Neuronal stem cell (in vitro differentiated cells): ENCODE measurements around the gene MED4.

ENCODE experiments used
- DNase-seq: peaks from one replicate; pipeline ENCODE4 v3.0.0-alpha.2; 2013; ENCODE audit warnings: low spot score
- H2AFZ ChIP-seq: one replicate; pipeline ENCODE4 v1.6.1; 2013; ENCODE audit warnings: mild to moderate bottlenecking, low read length, inconsistent platforms
- H2AK5ac ChIP-seq: 2 replicates; pipeline ENCODE4 v1.6.1; 2013; ENCODE audit warnings: low read depth, mild to moderate bottlenecking, inconsistent platforms, low read length, moderate library complexity, mixed read lengths
- H2BK120ac ChIP-seq: 2 replicates; pipeline ENCODE4 v1.6.1; 2013; ENCODE audit warnings: low read depth, mild to moderate bottlenecking, inconsistent platforms, low read length, moderate library complexity, mixed read lengths
- H2BK12ac ChIP-seq: one replicate; pipeline ENCODE4 v1.6.1; 2013; ENCODE audit warnings: low read length, inconsistent platforms
- H2BK15ac ChIP-seq: 2 replicates; pipeline ENCODE4 v1.6.1; 2013; ENCODE audit warnings: mild to moderate bottlenecking, low read length, inconsistent platforms, mixed read lengths
- H2BK5ac ChIP-seq: one replicate; pipeline ENCODE4 v1.6.1; 2013; ENCODE audit warnings: inconsistent platforms, mild to moderate bottlenecking, low read length, moderate library complexity
- H3K14ac ChIP-seq: one replicate; pipeline ENCODE4 v1.6.1; 2013; ENCODE audit warnings: low read length, inconsistent platforms
- H3K18ac ChIP-seq: 2 replicates; pipeline ENCODE4 v1.6.1; 2013; ENCODE audit warnings: low read length, inconsistent platforms
- H3K23ac ChIP-seq: 2 replicates; pipeline ENCODE4 v1.6.1; 2013; ENCODE audit warnings: low read depth, mild to moderate bottlenecking, mixed read lengths, low read length, inconsistent platforms; ENCODE audit not compliant: poor library complexity
- H3K27ac ChIP-seq: replicated peaks from 3 replicates; pipeline ENCODE4 v1.5.1; 2013; ENCODE audit warnings: low read length, inconsistent platforms
- H3K27me3 ChIP-seq, 3 experiments: 2 replicates each; pipeline ENCODE4 v1.6.1; 2013; ENCODE audit warnings: low read length in 3 of 3, mild to moderate bottlenecking in 2 of 3, inconsistent platforms in 1 of 3, low read depth in 1 of 3, mixed read lengths in 1 of 3, moderate library complexity in 1 of 3; ENCODE audit not compliant: control insufficient read depth in 3 of 3, insufficient read depth in 3 of 3
- H3K36me3 ChIP-seq, 2 donors: replicated peaks in 1 of 2; 2 replicates each; pipeline ENCODE4 v1.6.1; 2013; ENCODE audit warnings: low read length in 2 of 2; ENCODE audit not compliant: control insufficient read depth in 2 of 2, insufficient read depth in 2 of 2
- H3K4ac ChIP-seq: 2 replicates; pipeline ENCODE4 v1.6.1; 2013; ENCODE audit warnings: inconsistent platforms, mild to moderate bottlenecking, low read length, moderate library complexity
- H3K4me1 ChIP-seq, 2 donors: 1 replicate in 1 of 2; 2 replicates in 1 of 2; pipeline ENCODE4 v1.6.1; 2013; ENCODE audit warnings: low read length in 2 of 2, low read depth in 1 of 2; ENCODE audit not compliant: control insufficient read depth in 2 of 2, insufficient read depth in 1 of 2
- H3K4me2 ChIP-seq: one replicate; pipeline ENCODE4 v1.6.1; 2013; ENCODE audit warnings: mild to moderate bottlenecking, low read length, inconsistent platforms; ENCODE audit not compliant: insufficient read depth, poor library complexity, severe bottlenecking
- H3K4me3 ChIP-seq, 2 donors: 2 replicates each; pipeline ENCODE4 v1.5.1; 2013; ENCODE audit warnings: low read length in 2 of 2, mild to moderate bottlenecking in 2 of 2, inconsistent platforms in 1 of 2, moderate library complexity in 1 of 2
- H3K79me1 ChIP-seq: one replicate; pipeline ENCODE4 v1.6.1; 2013; ENCODE audit warnings: low read depth, mild to moderate bottlenecking, inconsistent platforms, low read length, moderate library complexity
- H3K9ac ChIP-seq: one replicate; pipeline ENCODE4 v1.6.1; 2013; ENCODE audit warnings: mild to moderate bottlenecking, low read depth, low read length, inconsistent platforms; ENCODE audit not compliant: poor library complexity
- H3K9me3 ChIP-seq, 2 donors: replicated peaks in 1 of 2; 2 replicates each; pipeline versions ENCODE3 to v1.6.1; 2013; ENCODE audit warnings: low read length in 2 of 2, mild to moderate bottlenecking in 2 of 2, inconsistent platforms in 1 of 2, low read depth in 1 of 2, mixed read lengths in 1 of 2, moderate library complexity in 1 of 2; ENCODE audit not compliant: control insufficient read depth in 2 of 2, insufficient read depth in 1 of 2
- H4K8ac ChIP-seq: one replicate; pipeline ENCODE4 v1.6.1; 2013; ENCODE audit warnings: low read depth, mild to moderate bottlenecking, inconsistent platforms, low read length, moderate library complexity
- H4K91ac ChIP-seq: one replicate; pipeline ENCODE4 v1.6.1; 2013; ENCODE audit warnings: low read length, low read depth, mild to moderate bottlenecking, inconsistent platforms; ENCODE audit not compliant: poor library complexity
- WGBS, 2 donors: extraction: QIAGEN DNeasy Blood & Tissue Kit; methylation state at CpG; one replicate each; pipeline ENCODE4 v1.1.7; 2013; ENCODE audit warnings: missing lambda C conversion rate in 2 of 2, mixed read lengths in 1 of 2; ENCODE audit not compliant: insufficient read length in 2 of 2, insufficient replicate concordance in 1 of 2; ENCODE audit errors: extremely low coverage in 2 of 2; 5-methylcytosine and 5-hydroxymethylcytosine counted together

MED4 gene

GRCh38 chr13:48054601-48055000 is 40.3 kb downstream of the MED4 start:
- peaks cover 8 to 58% of the 10 kb centered on the region in 2 donors for H3K36me3 ChIP-seq
- H3K9me3 ChIP-seq = no peaks in the 10 kb centered on the region
- H2BK12ac ChIP-seq = no peak overlapping the region
- no peaks in the 10 kb centered on the region for H3K4me1 ChIP-seq
- no peak overlapping the region for H2BK5ac ChIP-seq
- no peak overlapping the region for H2AK5ac ChIP-seq
- no peak overlapping the region for H4K8ac ChIP-seq
- no peak overlapping the region for H4K91ac ChIP-seq
- no CpG with 5 or more reads among the region's 6 CpGs for WGBS, 2 donors
- H3K4me2 ChIP-seq = no peak overlapping the region
- no peak overlapping the region for H2AFZ ChIP-seq
- DNase-seq = no peak
- H3K27ac ChIP-seq = no peak overlapping the region
- H3K27me3 ChIP-seq = no peaks in the 10 kb centered on the region
- no peak overlapping the region for H3K9ac ChIP-seq
- no peak overlapping the region for H3K4ac ChIP-seq
- H3K4me3 ChIP-seq = no peak overlapping the region
- H2BK120ac ChIP-seq = no peak overlapping the region
- no peak overlapping the region for H2BK15ac ChIP-seq
- no peak overlapping the region for H3K14ac ChIP-seq
- no peaks in the 10 kb centered on the region for H3K79me1 ChIP-seq
- H3K23ac ChIP-seq = no peak overlapping the region
- no peak overlapping the region for H3K18ac ChIP-seq

GRCh38 chr13:48050550-48050949 is 44.4 kb downstream of the MED4 start:
- Histone ChIP-seq H3K4me3 (no peak overlapping the region), H3K36me3 (peaks cover 11 to 91% of the 10 kb centered on the region in 2 donors)

DNA sequence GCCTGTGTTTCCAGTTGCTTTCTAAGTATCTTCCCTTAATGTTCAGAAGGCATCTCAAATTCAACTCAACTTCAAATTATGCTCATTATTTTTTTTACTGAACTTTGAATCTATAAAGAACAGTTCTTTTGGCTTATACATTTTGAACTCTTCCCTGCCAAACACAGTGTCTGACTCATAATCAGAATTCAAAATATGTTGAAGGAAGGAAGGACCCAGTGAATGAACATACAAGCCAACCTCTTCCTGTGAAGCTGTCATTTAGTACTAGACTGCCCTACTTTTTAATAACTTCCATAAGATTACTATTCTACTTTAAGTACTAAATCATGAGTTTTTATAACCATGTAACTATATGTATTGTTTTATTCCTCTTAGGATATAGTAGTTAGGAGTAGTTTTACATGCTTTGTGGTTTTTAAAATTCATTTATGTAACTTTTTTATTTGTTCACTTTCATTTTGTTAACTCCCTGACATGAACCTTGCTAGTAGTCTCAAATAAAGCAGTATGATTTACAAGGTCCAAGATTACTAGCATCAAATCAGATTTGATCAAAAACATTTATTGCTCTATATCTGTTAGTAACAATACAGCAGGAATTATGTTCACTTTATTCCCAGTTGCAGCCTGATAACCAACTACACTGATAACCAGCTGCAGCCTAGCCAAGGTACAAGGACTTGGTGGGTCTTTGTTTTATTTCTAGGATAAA is 51.0 kb downstream of the MED4 start:
- H3K79me1 ChIP-seq = no peaks in the 10 kb centered on the region
- H3K27ac ChIP-seq = no peak overlapping the region
- H3K18ac ChIP-seq = no peak overlapping the region
- peaks cover 7 to 88% of the 10 kb centered on the region in 2 donors for H3K36me3 ChIP-seq
- no peak overlapping the region for H3K14ac ChIP-seq
- H2BK12ac ChIP-seq = no peak overlapping the region
- H3K9ac ChIP-seq = no peak overlapping the region
- H2BK120ac ChIP-seq = no peak overlapping the region
- H2AFZ ChIP-seq = no peak overlapping the region
- no peak overlapping the region for H3K4ac ChIP-seq
- H2BK15ac ChIP-seq = no peak overlapping the region
- no peak overlapping the region for H2AK5ac ChIP-seq
- no peak overlapping the region for H2BK5ac ChIP-seq
- H4K8ac ChIP-seq = no peak overlapping the region
- H3K9me3 ChIP-seq = peaks cover 0 to 2% of the 10 kb centered on the region in 2 donors
- H3K4me3 ChIP-seq = no peak overlapping the region
- no peak for DNase-seq
- H3K23ac ChIP-seq = no peak overlapping the region
- H3K4me2 ChIP-seq = no peak overlapping the region
- H3K27me3 ChIP-seq = no peaks in the 10 kb centered on the region
- H3K4me1 ChIP-seq = peaks cover 0 to under 1% of the 10 kb centered on the region in 2 donors
- H4K91ac ChIP-seq = no peak overlapping the region

More at GRCh38 chr13:48050550-48050949, 44.4 kb downstream of the MED4 start:
- H3K4me1 ChIP-seq = no peaks in the 10 kb centered on the region
- WGBS, 2 donors = no CpG with 5 or more reads among the region's 3 CpGs
- H3K27ac ChIP-seq = no peak overlapping the region
- no peak overlapping the region for H3K18ac ChIP-seq
- no peak overlapping the region for H4K8ac ChIP-seq
- no peaks in the 10 kb centered on the region for H3K79me1 ChIP-seq
- no peak overlapping the region for H2BK5ac ChIP-seq
- H3K4ac ChIP-seq = no peak overlapping the region
- no peak overlapping the region for H2BK15ac ChIP-seq
- H2BK120ac ChIP-seq = no peak overlapping the region
- DNase-seq = no peak
- no peak overlapping the region for H2AFZ ChIP-seq
- no peak overlapping the region for H3K14ac ChIP-seq
- H3K27me3 ChIP-seq = no peaks in the 10 kb centered on the region
- no peak overlapping the region for H3K23ac ChIP-seq
- no peak overlapping the region for H4K91ac ChIP-seq
- no peak overlapping the region for H3K4me2 ChIP-seq
- H3K9me3 ChIP-seq = no peaks in the 10 kb centered on the region
- H2BK12ac ChIP-seq = no peak overlapping the region
- H2AK5ac ChIP-seq = no peak overlapping the region
- no peak overlapping the region for H3K9ac ChIP-seq

DNA sequence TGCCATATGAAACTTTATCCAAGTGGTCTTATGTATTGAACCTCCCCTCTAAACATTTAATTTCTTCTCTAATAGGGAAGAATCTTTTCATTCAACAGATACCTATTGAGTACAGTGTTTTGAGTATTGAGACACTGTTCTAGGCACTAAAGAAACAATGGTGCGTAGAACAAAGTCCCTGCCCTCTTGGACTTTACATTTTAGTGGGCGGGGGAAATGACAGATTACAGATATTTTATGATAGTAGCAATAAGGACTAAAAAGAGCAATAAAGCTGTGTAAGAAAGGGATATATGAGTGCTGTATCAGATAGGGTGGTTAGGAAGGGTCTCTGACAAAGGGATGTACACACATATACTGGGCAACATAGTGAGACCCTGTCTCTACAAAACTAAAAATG is 52.0 kb downstream of the MED4 start:
- Histone ChIP-seq H2BK15ac (no peak overlapping the region), H2BK120ac (no peak overlapping the region), H3K4me3 (no peak overlapping the region), H3K18ac (no peak overlapping the region), H3K9ac (no peak overlapping the region), H2BK5ac (no peak overlapping the region), H3K4me2 (no peak overlapping the region), H3K9me3 (peaks cover 2% of the 10 kb centered on the region in 2 donors), H3K4ac (no peak overlapping the region), H3K36me3 (peaks cover 6 to 78% of the 10 kb centered on the region in 2 donors), H2AK5ac (no peak overlapping the region), H2BK12ac (no peak overlapping the region), H4K8ac (no peak overlapping the region), H3K27ac (no peak overlapping the region), H3K14ac (no peak overlapping the region), H4K91ac (no peak overlapping the region), H3K27me3 (no peaks in the 10 kb centered on the region), H3K4me1 (peaks cover 0 to 4% of the 10 kb centered on the region in 2 donors), H3K23ac (no peak overlapping the region), H2AFZ (no peak overlapping the region), H3K79me1 (no peaks in the 10 kb centered on the region)
- no peak for DNase-seq
- no CpG with 5 or more reads among the region's 2 CpGs for WGBS, 2 donors
